Panc1 (cell line): ENCODE data around the gene RNGTT. TPM values are rescaled to one million over a fixed set of nuclear protein-coding genes. Genes with fewer than 3 reads are reported as not detected.

Experiments used
- ATAC-seq: fragments of 200-7000 bp; cut with Tn5 transposase; 2 replicates; pipeline ENCODE4 v1.9.1; 2020; ENCODE audit warnings: mild to moderate bottlenecking, moderate library complexity
- BruUV-seq: library from RNA; stranded (reverse); fragments of 400-500 nt; replicated peaks from 2 replicates; lab custom pipeline; 2021; lab: Mats Ljungman, UMichigan
- CTCF ChIA-PET: fragments of 300-600 bp; sonication (Branson Sonifier 250); formaldehyde crosslinking; loops from one replicate; lab custom pipeline; 2022; ENCODE audit warnings: antibody characterized with exemption; lab: Charles Lee
- POLR2A ChIA-PET: fragments of 300-600 bp; sonication (Branson Sonifier 250); formaldehyde crosslinking; loops from one replicate; lab custom pipeline; 2022; ENCODE audit warnings: antibody characterized with exemption; lab: Charles Lee
- DNase-seq: peaks from one replicate; pipeline ENCODE4 v3.0.0-alpha.2; 2010; ENCODE audit warnings: low read depth, low spot score
- H3K27ac ChIP-seq: 2 replicates; pipeline ENCODE4 v1.5.1; 2011; ENCODE audit warnings: mild to moderate bottlenecking, low read length, inconsistent platforms
- H3K27me3 ChIP-seq: fragments of 200-500 bp; sonication (Bioruptor generic); 2 replicates; pipeline ENCODE4 v1.6.0; 2014; ENCODE audit warnings: low read length, inconsistent platforms; ENCODE audit not compliant: control insufficient read depth, insufficient read depth
- H3K36me3 ChIP-seq: fragments of 200-500 bp; sonication (Bioruptor generic); 2 replicates; pipeline ENCODE4 v1.5.1; 2014; ENCODE audit warnings: inconsistent platforms, mild to moderate bottlenecking, low read length, moderate library complexity; ENCODE audit not compliant: control insufficient read depth, insufficient read depth
- H3K4me1 ChIP-seq: 2 replicates; pipeline ENCODE4 v1.5.1; 2011; ENCODE audit warnings: inconsistent platforms, mild to moderate bottlenecking, low read length, moderate library complexity; ENCODE audit not compliant: control insufficient read depth, insufficient read depth
- H3K4me3 ChIP-seq, 2 experiments: 2 replicates each; pipeline ENCODE4 v1.5.1; 2011 to 2012; ENCODE audit warnings: low read depth in 2 of 2, low read length in 2 of 2, mild to moderate bottlenecking in 2 of 2, inconsistent platforms in 1 of 2, moderate library complexity in 1 of 2
- H3K9me3 ChIP-seq: fragments of 200-500 bp; sonication (Bioruptor generic); 2 replicates; pipeline ENCODE4 v1.5.1; 2014; ENCODE audit warnings: low read depth, mild to moderate bottlenecking, inconsistent platforms, low read length, moderate library complexity; ENCODE audit not compliant: control insufficient read depth, insufficient read depth
- CTCF ChIP-seq: fragments of 450-650 bp; IDR thresholded peaks from 2 replicates; pipeline ENCODE4 v1.5.1; 2017; ENCODE audit warnings: mild to moderate bottlenecking
- POLR2AphosphoS5 ChIP-seq: IDR thresholded peaks from 2 replicates; pipeline ENCODE4 v1.6.1; 2012; ENCODE audit warnings: mild to moderate bottlenecking, low read depth, low read length, moderate library complexity
- REST ChIP-seq, 2 experiments: IDR thresholded peaks; 2 replicates each; pipeline ENCODE4 v1.6.1; 2011 to 2012; ENCODE audit warnings: low read depth in 2 of 2, control low read depth in 1 of 2, low read length in 1 of 2, mild to moderate bottlenecking in 1 of 2, moderate library complexity in 1 of 2; ENCODE audit not compliant: insufficient read depth in 1 of 2
- SIN3A ChIP-seq: IDR thresholded peaks from 2 replicates; pipeline ENCODE4 v1.6.1; 2012; ENCODE audit warnings: low read depth, mild to moderate bottlenecking, low read length, moderate library complexity, borderline replicate concordance; ENCODE audit not compliant: insufficient read depth
- TCF7L2 ChIP-seq: IDR thresholded peaks from 2 replicates; pipeline ENCODE4 v1.6.1; 2011; ENCODE audit warnings: mild to moderate bottlenecking, low read depth, low read length, inconsistent platforms
- in situ Hi-C: cut with HindIII; loops from 2 replicates; pipeline ENCODE4 v1.10.0; 2016; ENCODE audit warnings: low sequenced_read_pairs, low pct_unique_long_range_greater_than_20kb
- intact Hi-C: fragments of 100-400 bp; cut with micrococcal nuclease; formaldehyde crosslinking; loops from one replicate; pipeline ENCODE4 v1.10.0; 2022; ENCODE audit not compliant: unreplicated experiment
- total RNA-seq: library from RNA; stranded (reverse); gene quantifications from one replicate; pipeline ENCODE4 v1.2.1, GENCODE V29; 2021; ENCODE audit not compliant: unreplicated experiment

Gene RNGTT
- total RNA-seq, 1 experiment from 2014 or later: 21.2 TPM

DNA sequence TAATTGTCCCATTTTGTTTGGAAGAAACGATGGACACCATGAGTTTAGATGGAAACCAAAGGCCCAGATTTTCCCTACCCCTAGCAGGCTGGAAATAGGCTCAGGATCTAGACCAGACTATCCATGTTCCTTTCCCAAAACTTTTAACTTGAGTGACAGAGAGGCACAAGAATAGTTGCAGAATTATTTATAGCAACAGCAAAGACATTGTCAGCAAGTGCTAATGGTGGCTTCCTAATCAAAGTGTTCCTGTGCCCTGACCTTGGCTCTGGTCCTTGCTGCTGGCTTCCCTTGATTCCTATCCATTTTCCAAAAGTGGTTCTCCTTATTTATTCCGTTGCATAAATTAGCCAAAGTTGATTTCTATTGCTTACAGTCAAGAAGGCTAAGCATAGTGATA lies 103.1 kb downstream of the RNGTT start:
- POLR2A ChIA-PET: no interaction called here
- BruUV-seq: no TSS peak
- no peak overlapping the region for H3K27ac ChIP-seq
- no peak for ATAC-seq
- H3K4me3 ChIP-seq: no peak overlapping the region
- no peak for TF ChIP-seq REST (IDR thresholded peaks at IDR 0.05; ENCODE audit: insufficient read depth in 1 of 2, low read depth in 2 of 2, low read length in 1 of 2)
- no peaks in the 10 kb centered on the region for H3K27me3 ChIP-seq
- no peak for DNase-seq
- CTCF ChIA-PET: no interaction called here
- intact Hi-C loops (no loop called here), in situ Hi-C loops (no loop called here)
- no peaks in the 10 kb centered on the region for H3K4me1 ChIP-seq
- no peaks in the 10 kb centered on the region; the same call in 1 of the 2 replicates for H3K36me3 ChIP-seq
- no peaks in the 10 kb centered on the region for H3K9me3 ChIP-seq

- TF ChIP-seq CTCF: no peak
- TF ChIP-seq POLR2AphosphoS5: no peak
- no peak for TF ChIP-seq REST (IDR thresholded peaks at IDR 0.05; ENCODE audit: insufficient read depth in 1 of 2, low read depth in 2 of 2, low read length in 1 of 2)
- no peak for TF ChIP-seq TCF7L2
- no peak for TF ChIP-seq SIN3A
- CTCF ChIA-PET: no interaction called here
- in situ Hi-C loops: no loop called here
Observed at GRCh38 chr6:88858455-88858854, 105.0 kb downstream of the RNGTT start.

More at GRCh38 chr6:88858455-88858854, 105.0 kb downstream of the RNGTT start:
- Histone ChIP-seq H3K4me3 (no peak overlapping the region), H3K4me1 (no peaks in the 10 kb centered on the region), H3K36me3 (no peaks in the 10 kb centered on the region), H3K27me3 (no peaks in the 10 kb centered on the region), H3K27ac (no peak overlapping the region), H3K9me3 (no peaks in the 10 kb centered on the region)
- BruUV-seq: no TSS peak
- no peak for DNase-seq
- intact Hi-C loops: no loop called here
- ATAC-seq: no peak
- POLR2A ChIA-PET: no interaction called here
